ENCODE measurements around the gene HAUS1. TPM values are rescaled to one million over a fixed set of nuclear protein-coding genes. Genes with fewer than 3 reads are reported as not detected.

The HAUS1 gene
- total and polyA plus RNA-seq, 2 of the 4 experiments (the other 2 are of a cell fraction) = 25.3 to 33.4 TPM

- Histone ChIP-seq H3K14ac (replicated peaks; ENCODE audit: low read depth, low read length) (no peak overlapping the region; the same call in 1 of the 2 replicates), H4K8ac (ENCODE audit: low read depth in 2 of 2, low read length in 2 of 2) (no peak overlapping the region), H3K27me3 (ENCODE audit: control insufficient read depth, insufficient read depth, low read length) (no peaks in the 10 kb centered on the region), H3K79me1 (ENCODE audit: low read depth in 1 of 2, low read length in 2 of 2) (peaks cover 15 to 52% of the 10 kb centered on the region in 2 experiments), H4K91ac (ENCODE audit: insufficient read depth, low read depth, low read length) (no peak overlapping the region), H2BK20ac (ENCODE audit: low read depth, low read length) (no peak overlapping the region), H4K5ac (ENCODE audit: low read depth, low read length) (no peak overlapping the region), H3K4me2 (ENCODE audit: low read depth, low read length) (no peak overlapping the region), H3K9me3 (ENCODE audit: control insufficient read depth, insufficient read depth, low read length) (no peaks in the 10 kb centered on the region), H2AFZ (replicated peaks; ENCODE audit: low read length, poor library complexity) (no peak overlapping the region), H3K4me3 (ENCODE audit: insufficient read depth, low read depth, low read length) (no peak overlapping the region), H2BK120ac (ENCODE audit: low read depth, low read length) (no peak overlapping the region), H2AK5ac (ENCODE audit: low read depth, low read length) (no peak overlapping the region), H3K56ac (ENCODE audit: extremely low read depth, insufficient read depth, low read length) (no peak overlapping the region), H2BK5ac (ENCODE audit: low read depth, low read length, poor library complexity, severe bottlenecking) (no peak overlapping the region), H3K9me1 (ENCODE audit: insufficient read depth, low read length) (peaks cover 6% of the 10 kb centered on the region), H3K36me3 (ENCODE audit: control insufficient read depth, insufficient read depth, low read length) (no peaks in the 10 kb centered on the region), H2AK9ac (replicated peaks; ENCODE audit: low read depth, low read length, poor library complexity) (no peak overlapping the region), H3K23ac (ENCODE audit: low read depth, low read length) (no peak overlapping the region), H3K9ac (ENCODE audit: low read depth, low read length) (no peak overlapping the region), H2BK15ac (ENCODE audit: low read depth, low read length) (no peak overlapping the region), H3K27ac (ENCODE audit: insufficient read depth, low read length) (no peak overlapping the region), H3K4me1 (ENCODE audit: control insufficient read depth, insufficient read depth, low read length) (peaks cover 18% of the 10 kb centered on the region), H4K20me1 (ENCODE audit: insufficient read depth, low read length) (no peaks in the 10 kb centered on the region; the same call in 1 of the 2 replicates), H3K18ac (ENCODE audit: low read depth, low read length) (no peak overlapping the region), H3K4ac (ENCODE audit: low read depth, low read length) (no peak overlapping the region)
- in situ Hi-C loops (cut with MboI; ENCODE audit: low sequenced_read_pairs) (no loop called here), intact Hi-C loops (cut with micrococcal nuclease) (loop anchor here (1.0 kb wide), 1 partner anchor 12 kb away; no protein-coding TSS in a partner anchor), dilution Hi-C loops (cut with HindIII; ENCODE audit: low sequenced_read_pairs, unreplicated experiment) (no loop called here)
- no peak for ATAC-seq (ENCODE audit: low read depth)
- peak; percentile 40 for DNase-seq
- POLR2A ChIA-PET (ENCODE audit: unreplicated experiment) = no interaction called here
- CTCF ChIA-PET = no interaction called here
- BruUV-seq (replicated peaks) = no TSS peak
- TF ChIP-seq CTCF (conservative IDR thresholded peaks at IDR 0.05; ENCODE audit: low read depth, low read length) (no peak), RAD21 (IDR thresholded peaks at IDR 0.05; ENCODE audit: low read length) (no peak)
- WGBS, 2 experiments (ENCODE audit: extremely low coverage in 2 of 2, insufficient read length in 1 of 2) = no CpG with 5 or more reads among the region's 5 CpGs
These were observed 36.7 kb upstream of the HAUS1 start for GRCh38 chr18:46067438-46068007.

Measured in IMR-90 (cell line).